Measurements from ENCODE around the gene MEGF11. TPM values are rescaled to one million over a fixed set of nuclear protein-coding genes. Genes with fewer than 3 reads are reported as not detected.

MEGF11 gene
- total RNA-seq, 1 donor from 2014 or later, result not detected

DNA sequence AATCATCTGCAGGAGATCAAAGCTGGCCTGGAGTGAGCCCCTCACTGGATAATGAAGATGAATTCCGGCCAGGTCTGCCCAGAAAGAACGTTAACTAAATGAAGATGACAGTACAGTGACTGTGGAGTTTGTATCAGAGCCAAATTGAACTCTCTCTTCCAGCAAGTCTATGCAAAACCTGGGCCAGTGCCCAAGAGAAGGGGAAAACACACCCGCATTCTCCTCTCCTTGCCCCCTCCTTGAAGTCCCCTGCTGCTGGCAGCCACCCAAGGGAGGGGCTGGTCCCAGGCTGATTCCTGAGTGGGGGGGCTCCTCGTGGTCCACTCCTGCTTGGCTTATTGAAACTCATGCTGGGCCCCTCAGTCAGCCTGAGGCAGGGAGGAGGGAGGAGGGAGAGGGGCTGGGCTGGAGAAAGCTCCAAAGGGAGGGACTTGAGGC is 228.5 kb downstream of the MEGF11 start:
- Mint-ChIP-seq H3K36me3 (ENCODE audit: low read depth) (no peaks in the 10 kb centered on the region), H3K4me3 (no peak overlapping the region), H3K27me3 (ENCODE audit: insufficient read depth) (peaks cover 15% of the 10 kb centered on the region), H3K4me1 (ENCODE audit: low read depth) (no peaks in the 10 kb centered on the region), H3K27ac (no peak overlapping the region), H3K9me3 (no peaks in the 10 kb centered on the region)
- DNase-seq (ENCODE audit: low spot score), result no peak
- intact Hi-C loops (cut with micrococcal nuclease), result no loop called here

GRCh38 chr15:66024116-66024515 is 229.4 kb downstream of the MEGF11 start:
- intact Hi-C loops (cut with micrococcal nuclease), result no loop called here
- Mint-ChIP-seq H3K4me3 (no peak overlapping the region), H3K27me3 (ENCODE audit: insufficient read depth) (peaks cover 15% of the 10 kb centered on the region), H3K27ac (no peak overlapping the region), H3K4me1 (ENCODE audit: low read depth) (no peaks in the 10 kb centered on the region), H3K36me3 (ENCODE audit: low read depth) (no peaks in the 10 kb centered on the region), H3K9me3 (no peaks in the 10 kb centered on the region)
- DNase-seq (ENCODE audit: low spot score), result no peak

- H3K9me3 Mint-ChIP-seq, result no peaks in the 10 kb centered on the region
- H3K4me1 Mint-ChIP-seq (ENCODE audit: low read depth), result no peaks in the 10 kb centered on the region
- H3K4me3 Mint-ChIP-seq, result no peak overlapping the region
- H3K27ac Mint-ChIP-seq, result no peak overlapping the region
- H3K27me3 Mint-ChIP-seq (ENCODE audit: insufficient read depth), result peaks cover 19% of the 10 kb centered on the region
- intact Hi-C loops (cut with micrococcal nuclease), result no loop called here
- no peaks in the 10 kb centered on the region for H3K36me3 Mint-ChIP-seq (ENCODE audit: low read depth)
- DNase-seq (ENCODE audit: low spot score), result no peak
Observed at GRCh38 chr15:66023311-66023972, 230.1 kb downstream of the MEGF11 start.

DNA sequence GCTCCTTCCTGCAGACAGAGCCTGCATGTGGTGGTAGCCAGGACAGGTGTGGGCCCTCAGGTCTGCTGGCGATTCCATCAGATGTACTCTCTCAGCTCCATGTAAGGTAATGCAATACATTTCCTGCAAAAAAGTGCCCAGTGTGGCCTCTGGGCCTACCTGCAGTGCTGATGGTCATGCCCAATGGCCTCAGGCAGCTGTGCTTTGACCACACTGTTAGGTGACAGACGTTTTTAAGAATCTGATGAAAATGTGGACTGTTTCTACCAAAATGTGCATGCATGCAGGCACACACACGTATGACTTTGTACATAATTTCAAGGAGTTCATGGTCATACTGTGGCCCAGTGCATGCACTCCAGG is 231.4 kb downstream of the MEGF11 start:
- Mint-ChIP-seq H3K9me3 (no peaks in the 10 kb centered on the region), H3K36me3 (ENCODE audit: low read depth) (no peaks in the 10 kb centered on the region), H3K27me3 (ENCODE audit: insufficient read depth) (peaks cover 12% of the 10 kb centered on the region), H3K27ac (no peak overlapping the region), H3K4me3 (no peak overlapping the region), H3K4me1 (ENCODE audit: low read depth) (no peaks in the 10 kb centered on the region)
- no peak for DNase-seq (ENCODE audit: low spot score)
- intact Hi-C loops (cut with micrococcal nuclease), result no loop called here

DNA sequence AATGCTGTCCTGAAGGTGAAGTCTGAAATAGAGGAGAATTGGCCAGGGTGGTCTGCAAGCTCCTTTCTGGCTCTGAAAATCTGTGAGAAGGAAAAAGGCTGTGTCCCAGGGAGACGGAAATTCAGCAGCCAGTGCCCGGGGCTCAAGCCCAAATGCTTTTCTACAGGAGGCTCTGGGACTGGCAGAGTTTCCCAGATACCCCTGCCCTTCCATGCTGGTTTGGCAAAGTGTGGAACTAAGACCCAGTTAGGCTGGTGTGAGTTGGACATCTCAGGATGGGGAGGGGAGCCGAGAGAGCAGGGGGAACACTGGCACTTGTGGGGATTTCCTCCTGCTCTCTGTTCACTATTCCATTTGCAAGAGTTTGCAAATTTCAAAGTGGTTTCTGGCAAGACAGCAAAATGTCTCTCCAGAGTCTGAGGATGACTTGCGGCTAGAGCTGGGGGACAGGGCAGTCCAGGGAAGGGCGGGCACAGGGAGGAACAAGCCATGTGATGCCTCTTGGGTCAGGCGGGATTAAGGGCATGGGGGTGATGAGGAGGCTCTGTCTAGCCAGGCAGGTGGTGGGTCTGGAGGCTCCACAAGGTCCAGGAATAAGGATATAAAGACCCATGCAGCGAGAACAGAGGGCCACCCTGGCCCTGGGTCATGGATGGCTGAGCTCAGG is 231.9 kb downstream of the MEGF11 start:
- Mint-ChIP-seq H3K36me3 (ENCODE audit: low read depth) (no peaks in the 10 kb centered on the region), H3K4me1 (ENCODE audit: low read depth) (no peaks in the 10 kb centered on the region), H3K9me3 (no peaks in the 10 kb centered on the region), H3K27me3 (ENCODE audit: insufficient read depth) (peaks cover 12% of the 10 kb centered on the region), H3K4me3 (no peak overlapping the region), H3K27ac (no peak overlapping the region)
- no peak for DNase-seq (ENCODE audit: low spot score)
- intact Hi-C loops (cut with micrococcal nuclease), result no loop called here

GRCh38 chr15:66019826-66020398 is 233.6 kb downstream of the MEGF11 start:
- no peaks in the 10 kb centered on the region for H3K4me1 Mint-ChIP-seq (ENCODE audit: low read depth)
- no peak overlapping the region for H3K4me3 Mint-ChIP-seq
- no peak for DNase-seq (ENCODE audit: low spot score)
- no peaks in the 10 kb centered on the region for H3K36me3 Mint-ChIP-seq (ENCODE audit: low read depth)
- H3K9me3 Mint-ChIP-seq, result no peaks in the 10 kb centered on the region
- no peak overlapping the region for H3K27ac Mint-ChIP-seq
- H3K27me3 Mint-ChIP-seq (ENCODE audit: insufficient read depth), result peaks cover 12% of the 10 kb centered on the region
- intact Hi-C loops (cut with micrococcal nuclease), result no loop called here

- Mint-ChIP-seq H3K27me3 (ENCODE audit: insufficient read depth) (peaks cover 7% of the 10 kb centered on the region), H3K4me3 (no peak overlapping the region), H3K9me3 (no peaks in the 10 kb centered on the region), H3K36me3 (ENCODE audit: low read depth) (no peaks in the 10 kb centered on the region), H3K4me1 (ENCODE audit: low read depth) (no peaks in the 10 kb centered on the region), H3K27ac (no peak overlapping the region)
- DNase-seq (ENCODE audit: low spot score), result no peak
- intact Hi-C loops (cut with micrococcal nuclease), result no loop called here
Observed at GRCh38 chr15:66019368-66019767, 234.2 kb downstream of the MEGF11 start.

- no peak overlapping the region for H3K27ac Mint-ChIP-seq
- no peaks in the 10 kb centered on the region for H3K4me1 Mint-ChIP-seq (ENCODE audit: low read depth)
- no peaks in the 10 kb centered on the region for H3K9me3 Mint-ChIP-seq
- DNase-seq (ENCODE audit: low spot score), result no peak
- no peak overlapping the region for H3K4me3 Mint-ChIP-seq
- H3K36me3 Mint-ChIP-seq (ENCODE audit: low read depth), result no peaks in the 10 kb centered on the region
- intact Hi-C loops (cut with micrococcal nuclease), result no loop called here
- peaks cover 5% of the 10 kb centered on the region for H3K27me3 Mint-ChIP-seq (ENCODE audit: insufficient read depth)
Observed at GRCh38 chr15:66018488-66018797, 235.1 kb downstream of the MEGF11 start.

GRCh38 chr15:66017792-66018487 is 235.6 kb downstream of the MEGF11 start:
- intact Hi-C loops (cut with micrococcal nuclease), result no loop called here

GRCh38 chr15:66017000-66017399 is 236.6 kb downstream of the MEGF11 start:
- Mint-ChIP-seq H3K36me3 (ENCODE audit: low read depth) (no peaks in the 10 kb centered on the region), H3K27me3 (ENCODE audit: insufficient read depth) (peaks cover 5% of the 10 kb centered on the region), H3K27ac (no peak overlapping the region), H3K9me3 (no peaks in the 10 kb centered on the region), H3K4me3 (no peak overlapping the region), H3K4me1 (ENCODE audit: low read depth) (no peaks in the 10 kb centered on the region)
- intact Hi-C loops (cut with micrococcal nuclease), result no loop called here
- no peak for DNase-seq (ENCODE audit: low spot score)

More at GRCh38 chr15:66017792-66018487, 235.6 kb downstream of the MEGF11 start:
- no peak for DNase-seq (ENCODE audit: low spot score)
- H3K4me3 Mint-ChIP-seq, result no peak overlapping the region
- no peaks in the 10 kb centered on the region for H3K4me1 Mint-ChIP-seq (ENCODE audit: low read depth)
- H3K36me3 Mint-ChIP-seq (ENCODE audit: low read depth), result no peaks in the 10 kb centered on the region
- no peak overlapping the region for H3K27ac Mint-ChIP-seq
- H3K27me3 Mint-ChIP-seq (ENCODE audit: insufficient read depth), result peaks cover 5% of the 10 kb centered on the region
- H3K9me3 Mint-ChIP-seq, result no peaks in the 10 kb centered on the region

GRCh38 chr15:66016199-66016598 is 237.4 kb downstream of the MEGF11 start:
- H3K9me3 Mint-ChIP-seq, result no peaks in the 10 kb centered on the region
- no peaks in the 10 kb centered on the region for H3K36me3 Mint-ChIP-seq (ENCODE audit: low read depth)
- peaks cover 4% of the 10 kb centered on the region for H3K27me3 Mint-ChIP-seq (ENCODE audit: insufficient read depth)
- no peak overlapping the region for H3K4me3 Mint-ChIP-seq
- intact Hi-C loops (cut with micrococcal nuclease), result no loop called here
- H3K27ac Mint-ChIP-seq, result no peak overlapping the region
- no peak for DNase-seq (ENCODE audit: low spot score)
- H3K4me1 Mint-ChIP-seq (ENCODE audit: low read depth), result no peaks in the 10 kb centered on the region

DNA sequence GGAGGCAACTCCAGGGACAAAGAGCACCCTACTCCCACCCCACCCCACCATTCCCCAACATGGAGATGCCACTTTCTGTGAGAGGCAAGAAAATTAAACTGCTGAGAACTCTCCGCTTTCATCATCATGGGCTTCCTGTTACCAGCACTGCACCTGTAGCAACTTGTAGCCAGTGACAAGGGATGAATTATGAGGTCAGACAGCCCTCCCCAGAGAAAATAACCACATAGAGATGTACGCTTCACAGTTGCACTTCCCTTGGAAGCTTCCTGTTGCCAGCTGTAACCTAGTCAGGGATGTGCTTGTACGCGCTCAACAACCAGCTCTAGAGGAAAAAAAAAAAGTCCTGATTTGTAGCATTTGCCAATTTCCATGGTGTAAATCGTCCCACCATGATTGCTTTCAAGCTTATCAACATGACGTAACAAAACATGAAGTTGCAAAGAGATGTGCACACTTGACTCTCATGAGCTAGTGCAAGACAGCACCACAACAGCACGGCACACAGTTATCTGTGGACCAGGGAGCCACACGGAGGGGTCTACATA is 238.8 kb downstream of the MEGF11 start:
- Mint-ChIP-seq H3K4me1 (ENCODE audit: low read depth) (no peaks in the 10 kb centered on the region), H3K36me3 (ENCODE audit: low read depth) (no peaks in the 10 kb centered on the region), H3K9me3 (no peaks in the 10 kb centered on the region), H3K4me3 (no peak overlapping the region), H3K27me3 (ENCODE audit: insufficient read depth) (peaks cover 4% of the 10 kb centered on the region), H3K27ac (no peak overlapping the region)
- no peak for DNase-seq (ENCODE audit: low spot score)
- intact Hi-C loops (cut with micrococcal nuclease), result no loop called here

- Mint-ChIP-seq H3K27ac (no peak overlapping the region), H3K36me3 (ENCODE audit: low read depth) (no peaks in the 10 kb centered on the region), H3K27me3 (ENCODE audit: insufficient read depth) (peaks cover 4% of the 10 kb centered on the region), H3K4me1 (ENCODE audit: low read depth) (no peaks in the 10 kb centered on the region), H3K4me3 (no peak overlapping the region), H3K9me3 (no peaks in the 10 kb centered on the region)
- intact Hi-C loops (cut with micrococcal nuclease), result no loop called here
- DNase-seq (ENCODE audit: low spot score), result no peak
Observed at GRCh38 chr15:66014022-66014421, 239.5 kb downstream of the MEGF11 start.

All from activated T-helper 1 cell treated with anti-CD3 and anti-CD28 coated beads, Interleukin-12 subunit alpha, Interleukin-12 subunit beta, Interleukin-2, Interleukin-4 antibody, amounts not matched to agents 30 ng/mL and 10 ng/mL and 1 ng/mL, durations not matched to agents 14 hours and 24 hours and 36 hours (primary cell).